ENCODE measurements around the gene MRPS35.

DNA sequence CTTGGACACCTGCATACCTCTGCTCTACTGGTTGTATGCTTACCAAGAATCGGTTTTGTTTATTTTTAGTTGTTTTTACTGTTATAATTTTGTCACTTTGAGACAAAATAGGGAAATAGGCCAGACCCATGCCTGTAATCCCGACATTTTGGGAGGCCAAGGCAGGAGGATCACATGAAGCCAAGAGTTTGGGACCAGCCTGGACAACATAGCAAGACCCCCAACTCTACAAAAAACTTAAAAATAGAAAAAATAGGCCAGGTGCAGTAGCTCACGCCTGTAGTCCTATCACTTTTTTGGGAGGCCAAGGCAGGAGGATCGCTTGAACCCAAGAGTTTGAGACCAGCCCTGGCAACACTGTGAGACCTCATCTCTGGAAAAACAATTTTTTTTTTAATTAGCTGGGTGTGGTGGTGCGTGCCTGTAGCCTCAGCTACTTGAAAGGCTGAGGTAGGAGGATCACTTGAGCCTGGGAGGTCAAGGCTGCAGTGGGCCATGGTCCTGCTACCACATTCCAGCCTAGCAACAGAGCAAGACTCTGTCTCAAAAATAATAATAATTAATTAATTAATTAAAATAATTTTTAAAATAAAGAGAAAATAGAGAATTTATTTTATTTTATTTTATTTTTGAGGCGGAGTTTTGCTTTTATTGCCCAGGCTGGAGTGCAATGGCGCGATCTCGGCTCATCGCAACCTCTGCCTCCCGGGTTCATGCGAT lies 1.3 kb upstream of the MRPS35 start:
- TF ChIP-seq EZH2phosphoT487 (IDR thresholded peaks at IDR 0.05; ENCODE audit: borderline replicate concordance, low read length): no peak
- TF ChIP-seq, protein P1, sequence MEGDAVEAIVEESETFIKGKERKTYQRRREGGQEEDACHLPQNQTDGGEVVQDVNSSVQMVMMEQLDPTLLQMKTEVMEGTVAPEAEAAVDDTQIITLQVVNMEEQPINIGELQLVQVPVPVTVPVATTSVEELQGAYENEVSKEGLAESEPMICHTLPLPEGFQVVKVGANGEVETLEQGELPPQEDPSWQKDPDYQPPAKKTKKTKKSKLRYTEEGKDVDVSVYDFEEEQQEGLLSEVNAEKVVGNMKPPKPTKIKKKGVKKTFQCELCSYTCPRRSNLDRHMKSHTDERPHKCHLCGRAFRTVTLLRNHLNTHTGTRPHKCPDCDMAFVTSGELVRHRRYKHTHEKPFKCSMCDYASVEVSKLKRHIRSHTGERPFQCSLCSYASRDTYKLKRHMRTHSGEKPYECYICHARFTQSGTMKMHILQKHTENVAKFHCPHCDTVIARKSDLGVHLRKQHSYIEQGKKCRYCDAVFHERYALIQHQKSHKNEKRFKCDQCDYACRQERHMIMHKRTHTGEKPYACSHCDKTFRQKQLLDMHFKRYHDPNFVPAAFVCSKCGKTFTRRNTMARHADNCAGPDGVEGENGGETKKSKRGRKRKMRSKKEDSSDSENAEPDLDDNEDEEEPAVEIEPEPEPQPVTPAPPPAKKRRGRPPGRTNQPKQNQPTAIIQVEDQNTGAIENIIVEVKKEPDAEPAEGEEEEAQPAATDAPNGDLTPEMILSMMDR (IDR thresholded peaks at IDR 0.05; ENCODE audit: low read depth, low read length, poor library complexity, severe bottlenecking): no peak
